ENCODE results near the gene EVX2.

Gene EVX2

DNA sequence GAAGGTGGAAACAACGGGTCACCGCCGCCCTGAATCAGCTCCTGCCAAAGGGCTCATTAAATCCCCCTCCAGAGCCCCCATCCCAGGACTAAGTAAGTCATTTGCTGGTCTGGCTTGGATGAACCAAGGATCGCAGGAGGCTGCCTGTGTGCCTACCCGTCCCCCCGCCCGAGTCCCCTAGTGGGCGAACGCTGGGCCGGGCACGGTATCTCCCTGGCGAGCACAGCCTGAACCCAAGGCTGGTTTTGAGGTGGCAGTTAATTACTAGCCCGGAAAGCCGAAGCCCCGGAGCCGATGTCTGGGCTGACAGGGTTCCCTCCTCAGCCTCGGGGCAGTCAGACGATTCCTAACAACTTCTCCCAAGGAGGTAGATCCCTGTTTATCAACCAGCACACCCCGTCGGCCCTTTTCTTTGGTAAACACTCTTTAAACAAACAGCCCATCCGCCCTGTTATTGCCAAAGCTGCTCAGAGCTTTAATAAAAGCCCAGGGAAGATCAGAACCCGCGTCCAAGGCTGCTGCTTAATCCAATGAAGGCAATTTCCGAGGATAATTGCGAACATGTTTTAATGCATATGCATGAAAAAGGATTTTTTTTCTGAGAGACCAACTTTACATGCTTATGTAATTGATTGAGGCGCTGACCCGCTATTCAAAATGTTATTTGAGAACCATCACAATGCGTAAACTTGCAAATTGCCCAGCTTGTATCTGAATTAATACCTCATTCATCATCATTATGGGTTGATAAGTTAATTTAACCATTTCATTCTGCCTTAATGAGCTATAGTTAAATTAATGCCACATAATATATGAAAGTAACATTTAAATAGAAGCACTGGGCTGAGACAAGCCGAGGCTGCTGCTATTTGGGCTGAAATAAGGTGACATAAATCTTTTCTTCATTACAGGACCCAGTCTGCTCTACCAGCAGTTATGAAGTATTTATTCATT is 10.5 kb downstream of the EVX2 start:
- no peak overlapping the region for H3K4me3 ChIP-seq (ENCODE audit: low read depth, low read length)
- no peak for TF ChIP-seq CTCF (IDR thresholded peaks at IDR 0.05; ENCODE audit: insufficient read depth, low read length, missing control alignments)
- no peak for DNase-seq (ENCODE audit: low read depth, low spot score)
- ChIA-PET CTCF (interaction anchor here (1.4 kb wide), 1 partner anchor 9 kb away, joined by 5 read pairs; no protein-coding TSS in a partner anchor), POLR2A (interaction anchor here (0.6 kb wide), 1 partner anchor 349 kb away, joined by 3 read pairs; no protein-coding TSS in a partner anchor)

DNA sequence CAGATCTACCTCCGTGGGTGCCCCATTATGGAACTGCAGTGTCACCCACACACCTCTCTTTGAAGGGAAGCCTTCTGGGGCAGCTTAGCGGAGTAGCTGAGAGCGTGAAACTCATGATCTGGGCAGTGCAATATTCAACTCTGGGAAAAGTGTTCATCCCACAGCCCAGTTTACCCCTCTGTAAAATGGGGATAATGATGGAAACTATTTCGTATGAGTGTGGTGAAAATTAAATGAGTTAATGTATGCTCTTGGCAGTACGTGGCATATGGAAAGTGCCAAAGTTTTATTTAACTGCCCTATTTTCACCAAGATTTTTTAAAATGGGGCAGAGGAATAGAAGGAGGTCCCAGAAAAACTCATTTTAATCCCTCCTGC is 11.5 kb downstream of the EVX2 start:
- TF ChIP-seq CTCF (IDR thresholded peaks at IDR 0.05; ENCODE audit: insufficient read depth, low read length, missing control alignments): no peak
- H3K4me3 ChIP-seq (ENCODE audit: low read depth, low read length): no peak overlapping the region
- DNase-seq (ENCODE audit: low read depth, low spot score): no peak
- ChIA-PET POLR2A (no interaction called here), CTCF (no interaction called here)

GRCh38 chr2:176071330-176072291 is 12.2 kb downstream of the EVX2 start:
- no peak overlapping the region for H3K4me3 ChIP-seq (ENCODE audit: low read depth, low read length)
- POLR2A ChIA-PET: no interaction called here
- TF ChIP-seq CTCF (IDR thresholded peaks at IDR 0.05; ENCODE audit: insufficient read depth, low read length, missing control alignments): no peak
- CTCF ChIA-PET: interaction anchor here (1.0 kb wide), 2 partner anchors 10 to 382 kb away, joined by 3 read pairs; no protein-coding TSS in a partner anchor
- DNase-seq (ENCODE audit: low read depth, low spot score): no peak

DNA sequence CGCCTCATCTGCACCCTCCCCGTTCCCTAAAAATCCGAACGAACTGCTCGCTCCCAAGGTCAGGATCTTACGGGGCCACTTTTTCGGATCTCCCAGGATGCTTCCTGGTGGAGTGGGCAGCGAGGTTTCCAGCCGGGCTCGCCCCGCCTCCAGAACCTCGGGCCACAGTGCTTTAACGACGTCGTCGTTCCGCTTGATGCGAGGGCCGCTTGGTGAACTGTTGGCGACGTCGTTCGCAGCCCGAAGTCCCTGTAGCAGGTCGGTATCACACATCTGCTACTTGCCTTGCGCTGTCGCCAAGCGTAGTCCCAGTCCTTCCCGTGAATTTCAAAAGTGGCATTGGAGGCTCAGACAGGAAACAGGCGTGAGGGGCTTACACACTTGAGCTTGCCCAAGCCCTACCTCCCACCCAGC is 15.3 kb downstream of the EVX2 start:
- TF ChIP-seq CTCF (IDR thresholded peaks at IDR 0.05; ENCODE audit: insufficient read depth, low read length, missing control alignments): no peak
- ChIA-PET POLR2A (no interaction called here), CTCF (no interaction called here)
- no peak for DNase-seq (ENCODE audit: low read depth, low spot score)
- H3K4me3 ChIP-seq (ENCODE audit: low read depth, low read length): no peak overlapping the region

DNA sequence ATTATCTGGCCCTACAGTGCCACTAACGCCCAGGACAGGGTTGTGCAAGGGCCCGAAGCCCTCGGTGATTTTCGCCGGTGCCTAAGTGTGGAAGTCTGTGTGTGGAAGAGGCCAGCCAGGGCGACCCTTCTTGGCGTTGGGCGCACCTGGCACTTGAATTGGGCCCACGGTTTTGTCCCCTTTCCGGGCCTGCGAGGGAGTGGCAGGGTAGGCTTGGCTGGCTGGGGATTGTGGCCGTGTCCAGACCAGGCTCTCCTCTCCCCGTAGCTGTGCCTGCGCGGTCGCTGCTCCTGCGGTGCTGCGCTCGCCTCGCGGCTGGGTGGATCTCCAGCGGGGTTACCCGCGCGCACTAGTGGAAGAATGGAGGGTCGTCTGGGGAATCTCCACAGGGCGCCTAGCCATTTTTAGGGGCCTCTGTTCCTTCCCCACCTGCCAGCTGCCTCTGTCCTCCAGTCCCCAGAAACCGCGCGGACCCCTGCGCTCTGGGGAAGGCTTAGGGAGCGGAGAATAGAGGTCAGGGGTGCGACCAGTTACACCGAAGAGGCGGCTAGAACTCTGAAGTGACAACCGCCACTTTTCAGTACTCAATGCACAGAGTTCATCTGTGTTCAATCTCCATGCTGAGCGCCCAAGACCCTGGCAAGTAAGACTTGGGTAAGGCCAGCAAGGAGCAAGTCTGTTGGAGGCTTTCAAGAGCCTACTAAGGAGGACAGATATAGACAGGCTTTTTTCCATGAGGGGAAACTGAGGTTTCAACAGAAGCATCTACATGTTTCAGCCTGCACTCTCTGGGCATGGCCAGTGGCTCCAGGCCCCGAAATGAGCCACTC is 16.0 kb downstream of the EVX2 start:
- peak overlapping the region; percentile 6; the same call in 1 of the 2 replicates for H3K4me3 ChIP-seq (ENCODE audit: low read depth, low read length)
- TF ChIP-seq CTCF (IDR thresholded peaks at IDR 0.05; ENCODE audit: insufficient read depth, low read length, missing control alignments): no peak
- ChIA-PET POLR2A (no interaction called here), CTCF (interaction anchor here (0.9 to 1.3 kb wide), 2 partner anchors 11 to 378 kb away, joined by 3 read pairs; no protein-coding TSS in a partner anchor)
- no peak for DNase-seq (ENCODE audit: low read depth, low spot score)
